Stomach (tissue), 4 donors: Measurements from ENCODE around the gene NCAPD2.

Source experiments
- CTCF ChIP-seq, 7 experiments: fragments of 450-650 bp in 4 of 7; fragments of 200-600 bp in 3 of 7; sonication (generic) in 3 of 7; IDR thresholded peaks; one replicate each; pipeline ENCODE4 v1.5.1; 2016 to 2019; ENCODE audit warnings: antibody characterized with exemption in 7 of 7, control low read depth in 2 of 7, mild to moderate bottlenecking in 1 of 7
- POLR2A ChIP-seq, 4 donors: fragments of 450-650 bp; IDR thresholded peaks; one replicate each; pipeline ENCODE4 v1.6.1; 2016; ENCODE audit warnings: antibody characterized with exemption in 4 of 4, control low read depth in 2 of 4, mild to moderate bottlenecking in 1 of 4, moderate library complexity in 1 of 4

GRCh38 chr12:6452944-6453630, 40.8 kb upstream of the NCAPD2 start:
- TF ChIP-seq POLR2A (IDR thresholded peaks at IDR 0.05): no peak
- no peak for TF ChIP-seq CTCF (IDR thresholded peaks at IDR 0.05)
